GM12878 (cell line): Measurements from ENCODE around the gene ABHD2. TPM values are rescaled to one million over a fixed set of nuclear protein-coding genes. Genes with fewer than 3 reads are reported as not detected.

Experiments used
- BCL3 ChIP-seq: IDR thresholded peaks from 2 replicates; pipeline ENCODE4 v1.6.1; 2011; ENCODE audit warnings: borderline replicate concordance, low read depth, mild to moderate bottlenecking, moderate library complexity, low read length; ENCODE audit not compliant: insufficient read depth, poor library complexity, severe bottlenecking
- CEBPB ChIP-seq, 2 experiments: fragments of 150-350 bp in 1 of 2; IDR thresholded peaks; 2 replicates each; pipeline ENCODE4 v1.6.1; 2012 to 2014; ENCODE audit warnings: low read depth in 2 of 2, low read length in 2 of 2, borderline replicate concordance in 1 of 2, inconsistent platforms in 1 of 2
- CTCF ChIP-seq, 3 experiments: IDR thresholded peaks in 2 of 3; conservative IDR thresholded peaks in 1 of 3; 2 replicates each; pipeline ENCODE4 v1.5.1; 2011; ENCODE audit warnings: low read depth in 3 of 3, low read length in 3 of 3, mild to moderate bottlenecking in 3 of 3, control low read depth in 2 of 3, moderate library complexity in 2 of 3, inconsistent platforms in 1 of 3, mixed read lengths in 1 of 3; ENCODE audit not compliant: control insufficient read depth in 2 of 3, insufficient read depth in 1 of 3; ENCODE audit errors: extremely low read depth in 1 of 3
- IRF4 ChIP-seq: IDR thresholded peaks from 2 replicates; pipeline ENCODE4 v1.6.1; 2011; ENCODE audit warnings: low read depth, low read length
- MAX ChIP-seq: IDR thresholded peaks from 2 replicates; pipeline ENCODE4 v1.6.1; 2012; ENCODE audit warnings: low read depth, low read length, improper control_type of control experiment
- MXI1 ChIP-seq: fragments of 150-350 bp; IDR thresholded peaks from 2 replicates; pipeline ENCODE4 v1.6.1; 2011; ENCODE audit warnings: low read depth, mild to moderate bottlenecking, inconsistent platforms, low read length, improper control_type of control experiment
- NR2C1 ChIP-seq: fragments of 450-650 bp; IDR thresholded peaks from 2 replicates; pipeline ENCODE4 v1.6.1; 2017; ENCODE audit warnings: antibody characterized with exemption, mild to moderate bottlenecking, moderate library complexity
- NR2C2 ChIP-seq: IDR thresholded peaks from 2 replicates; pipeline ENCODE4 v1.6.1; 2011; ENCODE audit warnings: borderline replicate concordance, low read depth; ENCODE audit not compliant: control insufficient read depth, insufficient read length
- RBBP5 ChIP-seq: fragments of 200-600 bp; sonication (generic); conservative IDR thresholded peaks from 2 replicates; pipeline ENCODE4 v1.6.1; 2016
- YBX1 ChIP-seq: fragments of 450-650 bp; IDR thresholded peaks from 2 replicates; pipeline ENCODE4 v1.6.1; 2016; ENCODE audit warnings: antibody characterized with exemption
- ZNF217 ChIP-seq: fragments of 450-650 bp; IDR thresholded peaks from 2 replicates; pipeline ENCODE4 v1.6.1; 2017; ENCODE audit warnings: antibody characterized with exemption, mild to moderate bottlenecking
- ZNF687 ChIP-seq: fragments of 450-650 bp; IDR thresholded peaks from 2 replicates; pipeline ENCODE4 v1.6.1; 2017; ENCODE audit warnings: mild to moderate bottlenecking, moderate library complexity
- ZZZ3 ChIP-seq: IDR thresholded peaks from 2 replicates; pipeline ENCODE4 v1.6.1; 2011; ENCODE audit warnings: low read depth; ENCODE audit not compliant: control insufficient read depth, insufficient read length
- polyA plus RNA-seq, 11 experiments: library from polyadenylated mRNA; depleted of rRNA in 4 of 11; unstranded in 6 of 11; stranded (reverse) in 5 of 11; fragments of >200 nt; fragmentation: Nextera tagmentation in 4 of 11; fragmentation: Illumina TruSeq in 1 of 11; extraction: Ambion mirVana in 4 of 11; extraction: Trizol in 1 of 11; gene quantifications; 1 replicate in 1 of 11; 2 replicates in 10 of 11; pipeline versions ENCODE4 v1.2.1 to v1.2.3, GENCODE V29; 2011 to 2016; ENCODE audit warnings: inconsistent platforms in 2 of 11, missing spikeins in 2 of 11, low read depth in 1 of 11
- total RNA-seq, 4 experiments: library from RNA; depleted of rRNA in 3 of 4; stranded (reverse); fragments of >200 nt in 3 of 4; fragmentation: Illumina TruSeq in 1 of 4; extraction: Trizol in 1 of 4; gene quantifications; 2 replicates each; pipeline versions ENCODE4 v1.2.1 to v1.2.3, GENCODE V29; 2013 to 2021
- TF ChIP-seq, protein P1 (sequence below): IDR thresholded peaks from 2 replicates; pipeline ENCODE4 v1.6.1; 2012; ENCODE audit warnings: improper control_type of control experiment, low read depth, low read length; ENCODE audit not compliant: insufficient replicate concordance
- TF ChIP-seq, protein P2 (sequence below): fragments of 450-650 bp; IDR thresholded peaks from 2 replicates; pipeline ENCODE4 v1.6.1; 2016; ENCODE audit warnings: mild to moderate bottlenecking

The ABHD2 gene
- total and polyA plus RNA-seq, 10 of the 15 experiments (the other 5 are each of a cell fraction or from before 2014, with no cell fraction given), result 1.2 to 33.6 (median 20.4) TPM

DNA sequence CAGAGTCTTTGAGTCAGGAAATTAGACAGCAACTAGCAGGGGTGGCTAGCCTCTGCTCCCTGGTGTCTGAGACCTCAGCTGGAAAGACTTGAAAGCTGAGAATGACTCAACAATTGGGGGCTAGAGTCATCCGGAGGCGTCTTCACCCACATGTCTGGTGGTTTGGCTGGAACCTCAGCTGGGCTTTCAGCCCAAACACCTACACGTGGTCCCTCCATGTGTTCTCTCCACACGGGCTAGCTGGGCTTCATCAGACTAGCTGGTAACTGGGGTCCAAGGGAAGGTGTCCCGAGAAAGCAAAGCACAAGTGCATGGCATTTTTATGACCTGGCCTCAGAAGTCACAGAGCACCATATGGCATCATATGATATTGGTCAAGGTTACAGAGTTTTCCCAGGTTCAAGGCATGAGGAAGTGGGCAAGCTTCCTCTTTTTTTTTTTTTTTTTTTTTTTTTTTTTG lies 19.9 kb upstream of the ABHD2 start (continued):
- TF ChIP-seq ZNF687 (no peak), MXI1 (0 out of 2 replicates have a peak, but pooled peaks have one; percentile 65), NR2C2 (no peak), NR2C1 (no peak), CTCF (IDR thresholded peaks at IDR 0.05 in 2 of 3, conservative IDR thresholded peaks at IDR 0.05 in 1 of 3; ENCODE audit: control insufficient read depth in 2 of 3, extremely low read depth in 1 of 3, insufficient read depth in 1 of 3, low read depth in 3 of 3, low read length in 3 of 3) (no peak), ZNF217 (no peak), RBBP5 (no peak), ZZZ3 (no peak), MAX (peak; percentile 19; the same call in 1 of the 2 replicates), BCL3 (peak; percentile 14), CEBPB (IDR thresholded peaks at IDR 0.05; ENCODE audit: borderline replicate concordance in 1 of 2, low read depth in 2 of 2, low read length in 2 of 2) (no peak), IRF4 (peak; percentile 83), YBX1 (no peak)
- TF ChIP-seq, protein P1, sequence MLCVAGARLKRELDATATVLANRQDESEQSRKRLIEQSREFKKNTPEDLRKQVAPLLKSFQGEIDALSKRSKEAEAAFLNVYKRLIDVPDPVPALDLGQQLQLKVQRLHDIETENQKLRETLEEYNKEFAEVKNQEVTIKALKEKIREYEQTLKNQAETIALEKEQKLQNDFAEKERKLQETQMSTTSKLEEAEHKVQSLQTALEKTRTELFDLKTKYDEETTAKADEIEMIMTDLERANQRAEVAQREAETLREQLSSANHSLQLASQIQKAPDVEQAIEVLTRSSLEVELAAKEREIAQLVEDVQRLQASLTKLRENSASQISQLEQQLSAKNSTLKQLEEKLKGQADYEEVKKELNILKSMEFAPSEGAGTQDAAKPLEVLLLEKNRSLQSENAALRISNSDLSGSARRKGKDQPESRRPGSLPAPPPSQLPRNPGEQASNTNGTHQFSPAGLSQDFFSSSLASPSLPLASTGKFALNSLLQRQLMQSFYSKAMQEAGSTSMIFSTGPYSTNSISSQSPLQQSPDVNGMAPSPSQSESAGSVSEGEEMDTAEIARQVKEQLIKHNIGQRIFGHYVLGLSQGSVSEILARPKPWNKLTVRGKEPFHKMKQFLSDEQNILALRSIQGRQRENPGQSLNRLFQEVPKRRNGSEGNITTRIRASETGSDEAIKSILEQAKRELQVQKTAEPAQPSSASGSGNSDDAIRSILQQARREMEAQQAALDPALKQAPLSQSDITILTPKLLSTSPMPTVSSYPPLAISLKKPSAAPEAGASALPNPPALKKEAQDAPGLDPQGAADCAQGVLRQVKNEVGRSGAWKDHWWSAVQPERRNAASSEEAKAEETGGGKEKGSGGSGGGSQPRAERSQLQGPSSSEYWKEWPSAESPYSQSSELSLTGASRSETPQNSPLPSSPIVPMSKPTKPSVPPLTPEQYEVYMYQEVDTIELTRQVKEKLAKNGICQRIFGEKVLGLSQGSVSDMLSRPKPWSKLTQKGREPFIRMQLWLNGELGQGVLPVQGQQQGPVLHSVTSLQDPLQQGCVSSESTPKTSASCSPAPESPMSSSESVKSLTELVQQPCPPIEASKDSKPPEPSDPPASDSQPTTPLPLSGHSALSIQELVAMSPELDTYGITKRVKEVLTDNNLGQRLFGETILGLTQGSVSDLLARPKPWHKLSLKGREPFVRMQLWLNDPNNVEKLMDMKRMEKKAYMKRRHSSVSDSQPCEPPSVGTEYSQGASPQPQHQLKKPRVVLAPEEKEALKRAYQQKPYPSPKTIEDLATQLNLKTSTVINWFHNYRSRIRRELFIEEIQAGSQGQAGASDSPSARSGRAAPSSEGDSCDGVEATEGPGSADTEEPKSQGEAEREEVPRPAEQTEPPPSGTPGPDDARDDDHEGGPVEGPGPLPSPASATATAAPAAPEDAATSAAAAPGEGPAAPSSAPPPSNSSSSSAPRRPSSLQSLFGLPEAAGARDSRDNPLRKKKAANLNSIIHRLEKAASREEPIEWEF, result no peak
- TF ChIP-seq, protein P2, sequence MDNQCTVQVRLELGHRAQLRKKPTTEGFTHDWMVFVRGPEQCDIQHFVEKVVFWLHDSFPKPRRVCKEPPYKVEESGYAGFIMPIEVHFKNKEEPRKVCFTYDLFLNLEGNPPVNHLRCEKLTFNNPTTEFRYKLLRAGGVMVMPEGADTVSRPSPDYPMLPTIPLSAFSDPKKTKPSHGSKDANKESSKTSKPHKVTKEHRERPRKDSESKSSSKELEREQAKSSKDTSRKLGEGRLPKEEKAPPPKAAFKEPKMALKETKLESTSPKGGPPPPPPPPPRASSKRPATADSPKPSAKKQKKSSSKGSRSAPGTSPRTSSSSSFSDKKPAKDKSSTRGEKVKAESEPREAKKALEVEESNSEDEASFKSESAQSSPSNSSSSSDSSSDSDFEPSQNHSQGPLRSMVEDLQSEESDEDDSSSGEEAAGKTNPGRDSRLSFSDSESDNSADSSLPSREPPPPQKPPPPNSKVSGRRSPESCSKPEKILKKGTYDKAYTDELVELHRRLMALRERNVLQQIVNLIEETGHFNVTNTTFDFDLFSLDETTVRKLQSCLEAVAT, result no peak
